ENCODE results near the gene KATNBL1.

Gene KATNBL1

DNA sequence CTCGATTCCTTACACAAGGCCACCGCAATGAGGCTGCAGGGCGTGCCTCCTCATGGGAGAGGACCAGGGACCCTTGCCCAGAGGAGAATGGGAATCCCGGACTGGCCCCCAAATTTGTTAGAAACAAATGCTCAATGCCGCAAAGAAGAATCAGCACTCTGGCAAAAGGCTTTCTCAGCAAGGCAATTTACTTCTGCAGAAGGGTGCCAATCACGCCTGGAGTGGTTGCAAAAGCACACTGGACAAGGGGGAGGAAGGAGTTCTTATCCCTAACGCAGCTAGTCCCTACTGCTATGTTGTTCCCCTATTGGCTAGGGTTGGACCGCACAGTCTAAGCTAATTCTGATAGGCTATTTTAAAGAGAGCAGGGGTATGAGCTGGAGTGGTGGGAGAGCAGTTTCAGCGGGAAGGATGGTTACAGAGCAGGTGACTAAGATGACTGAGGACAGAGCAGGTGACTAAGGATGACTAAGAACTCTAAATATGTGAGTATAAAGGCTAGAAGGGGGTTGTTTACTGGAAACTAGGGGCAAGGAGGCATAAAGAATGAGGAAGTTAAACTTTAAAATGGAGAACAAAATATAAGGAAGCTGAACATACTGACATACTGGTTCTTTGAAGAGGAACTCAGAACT is 48.5 kb downstream of the KATNBL1 start:
- TF ChIP-seq, protein P1, sequence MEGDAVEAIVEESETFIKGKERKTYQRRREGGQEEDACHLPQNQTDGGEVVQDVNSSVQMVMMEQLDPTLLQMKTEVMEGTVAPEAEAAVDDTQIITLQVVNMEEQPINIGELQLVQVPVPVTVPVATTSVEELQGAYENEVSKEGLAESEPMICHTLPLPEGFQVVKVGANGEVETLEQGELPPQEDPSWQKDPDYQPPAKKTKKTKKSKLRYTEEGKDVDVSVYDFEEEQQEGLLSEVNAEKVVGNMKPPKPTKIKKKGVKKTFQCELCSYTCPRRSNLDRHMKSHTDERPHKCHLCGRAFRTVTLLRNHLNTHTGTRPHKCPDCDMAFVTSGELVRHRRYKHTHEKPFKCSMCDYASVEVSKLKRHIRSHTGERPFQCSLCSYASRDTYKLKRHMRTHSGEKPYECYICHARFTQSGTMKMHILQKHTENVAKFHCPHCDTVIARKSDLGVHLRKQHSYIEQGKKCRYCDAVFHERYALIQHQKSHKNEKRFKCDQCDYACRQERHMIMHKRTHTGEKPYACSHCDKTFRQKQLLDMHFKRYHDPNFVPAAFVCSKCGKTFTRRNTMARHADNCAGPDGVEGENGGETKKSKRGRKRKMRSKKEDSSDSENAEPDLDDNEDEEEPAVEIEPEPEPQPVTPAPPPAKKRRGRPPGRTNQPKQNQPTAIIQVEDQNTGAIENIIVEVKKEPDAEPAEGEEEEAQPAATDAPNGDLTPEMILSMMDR (IDR thresholded peaks at IDR 0.05; ENCODE audit: low read depth, low read length, missing control alignments), result no peak
- no peak for DNase-seq (ENCODE audit: extremely low read depth, low read depth)
- no peak overlapping the region for H3K4me3 ChIP-seq (replicated peaks; ENCODE audit: low read depth, low read length)

DNA sequence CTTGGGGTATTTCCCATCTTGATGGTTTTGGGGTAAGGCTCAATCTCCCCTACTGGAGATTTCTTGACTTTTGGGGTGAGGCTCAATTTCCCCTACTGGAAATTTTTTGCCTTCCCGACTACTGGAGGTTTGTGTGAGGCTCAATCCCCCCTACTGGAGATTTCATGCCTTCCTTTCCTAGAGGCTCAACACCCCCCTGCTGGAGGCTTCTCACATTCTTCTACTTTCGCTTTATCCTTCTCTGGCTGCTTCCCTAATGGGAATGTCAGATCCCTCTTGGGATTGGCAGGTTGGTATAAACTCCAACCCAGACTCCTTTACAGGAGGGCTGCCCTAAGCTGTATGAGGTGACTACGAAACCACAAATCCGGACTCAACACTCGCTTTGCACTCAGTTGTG is 49.2 kb downstream of the KATNBL1 start:
- no peak for DNase-seq (ENCODE audit: extremely low read depth, low read depth)
- no peak overlapping the region for H3K4me3 ChIP-seq (replicated peaks; ENCODE audit: low read depth, low read length)
- TF ChIP-seq, protein P1 (IDR thresholded peaks at IDR 0.05; ENCODE audit: low read depth, low read length, missing control alignments), result no peak

DNA sequence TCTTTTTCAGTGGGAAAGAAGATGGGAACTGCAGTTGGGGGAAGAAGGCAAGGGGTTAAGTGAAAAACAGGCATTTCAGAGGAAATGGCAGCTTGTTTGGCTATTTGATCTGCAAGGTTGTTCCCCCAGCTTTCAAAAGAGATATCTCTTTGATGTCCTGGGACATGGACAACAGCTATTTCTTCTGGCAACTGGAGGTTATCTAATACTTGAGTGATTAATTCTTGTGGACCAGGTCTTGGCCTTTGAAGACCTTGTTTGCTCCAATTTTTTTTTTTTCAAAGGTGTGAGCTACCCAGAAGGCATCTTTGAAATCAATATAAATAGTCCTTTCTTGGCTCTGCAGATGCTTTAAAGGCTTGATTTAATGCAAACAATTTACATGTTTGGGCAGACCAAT is 51.5 kb downstream of the KATNBL1 start:
- TF ChIP-seq, protein P1 (IDR thresholded peaks at IDR 0.05; ENCODE audit: low read depth, low read length, missing control alignments), result no peak
- DNase-seq (ENCODE audit: extremely low read depth, low read depth), result no peak
- no peak overlapping the region for H3K4me3 ChIP-seq (replicated peaks; ENCODE audit: low read depth, low read length)

DNA sequence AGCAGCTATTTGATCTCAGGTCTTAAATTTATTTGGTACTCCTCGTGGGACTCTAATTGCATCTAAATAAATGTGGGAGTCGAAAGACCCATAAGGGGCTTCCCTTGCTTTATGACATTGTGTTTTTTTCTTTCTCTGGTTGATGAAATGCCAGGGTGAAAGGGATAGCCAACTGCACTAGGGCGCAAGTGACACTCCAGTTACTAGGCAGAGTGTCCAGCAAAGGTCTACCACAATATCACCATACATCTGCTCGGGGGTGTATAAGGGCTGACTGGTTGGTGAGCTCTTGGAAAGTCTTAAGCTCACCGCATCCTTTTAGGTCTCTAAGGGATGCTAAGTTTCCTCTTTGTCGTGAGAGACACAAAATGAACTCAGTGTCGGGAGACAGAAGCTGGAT is 54.0 kb downstream of the KATNBL1 start:
- DNase-seq (ENCODE audit: extremely low read depth, low read depth), result no peak
- TF ChIP-seq, protein P1 (IDR thresholded peaks at IDR 0.05; ENCODE audit: low read depth, low read length, missing control alignments), result no peak
- H3K4me3 ChIP-seq (replicated peaks; ENCODE audit: low read depth, low read length), result no peak overlapping the region

DNA sequence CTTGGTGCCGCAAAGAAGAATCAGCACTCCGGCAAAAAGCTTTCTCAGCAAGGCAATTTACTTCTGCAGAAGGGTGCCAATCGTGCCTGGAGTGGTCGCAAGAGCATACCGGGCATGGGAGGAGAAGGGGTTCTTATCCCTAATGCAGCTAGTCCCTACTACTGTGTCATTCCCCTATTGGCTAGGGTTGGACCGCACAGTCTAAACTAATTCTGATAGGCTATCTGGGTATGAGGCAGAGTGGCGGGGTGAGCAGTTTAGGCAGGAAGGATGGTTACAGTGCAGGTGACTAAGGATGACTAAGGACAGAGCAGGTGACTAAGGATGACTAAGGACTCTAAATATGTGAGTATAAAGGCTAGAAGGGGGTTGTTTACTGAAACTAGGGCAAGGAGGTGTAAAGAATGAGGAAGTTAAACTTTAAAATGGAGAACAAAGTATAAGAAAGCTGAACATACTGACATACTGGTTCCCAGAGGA is 55.1 kb downstream of the KATNBL1 start:
- TF ChIP-seq, protein P1 (IDR thresholded peaks at IDR 0.05; ENCODE audit: low read depth, low read length, missing control alignments), result no peak
- DNase-seq (ENCODE audit: extremely low read depth, low read depth), result no peak
- H3K4me3 ChIP-seq (replicated peaks; ENCODE audit: low read depth, low read length), result no peak overlapping the region

DNA sequence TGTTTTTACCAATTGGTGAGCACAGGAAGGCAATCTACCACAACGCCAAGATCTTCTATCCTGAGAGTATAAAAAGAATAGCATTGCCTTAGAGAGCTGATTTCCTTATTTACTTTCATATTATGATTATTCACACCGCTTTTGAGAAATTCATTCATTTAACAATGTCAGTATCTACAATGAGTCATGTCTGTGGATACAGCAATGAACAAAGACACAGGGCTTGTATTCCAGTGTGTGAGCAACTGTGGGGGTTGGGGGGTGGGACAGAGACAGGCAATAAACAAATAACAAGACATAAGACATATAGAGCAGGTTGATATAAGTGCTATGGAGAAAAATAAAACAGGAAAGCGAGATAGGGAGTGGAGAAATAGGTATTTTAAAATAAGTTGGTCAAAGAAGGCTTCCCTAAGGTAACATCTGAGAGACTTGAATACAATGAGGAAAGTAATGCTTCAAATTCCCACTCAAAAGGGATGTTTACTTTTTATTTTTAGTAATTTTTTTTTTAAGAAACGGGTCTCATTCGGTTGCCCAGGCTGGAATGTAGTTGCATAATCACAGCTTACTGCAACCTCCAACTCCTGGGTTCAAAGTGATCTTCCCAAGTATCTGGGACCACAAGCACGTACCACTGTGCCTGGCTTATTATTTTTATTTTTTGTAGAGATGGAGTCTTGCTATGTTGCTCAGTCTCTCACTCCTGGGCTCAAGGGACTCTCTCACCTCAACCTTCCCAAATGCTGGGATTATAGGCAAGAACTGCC is 62.3 kb downstream of the KATNBL1 start:
- H3K4me3 ChIP-seq (replicated peaks; ENCODE audit: low read depth, low read length), result no peak overlapping the region
- no peak for DNase-seq (ENCODE audit: extremely low read depth, low read depth)
- TF ChIP-seq, protein P1 (IDR thresholded peaks at IDR 0.05; ENCODE audit: low read depth, low read length, missing control alignments), result no peak
